ENCODE measurements around the gene ARHGEF28.

- TF ChIP-seq, protein P1, sequence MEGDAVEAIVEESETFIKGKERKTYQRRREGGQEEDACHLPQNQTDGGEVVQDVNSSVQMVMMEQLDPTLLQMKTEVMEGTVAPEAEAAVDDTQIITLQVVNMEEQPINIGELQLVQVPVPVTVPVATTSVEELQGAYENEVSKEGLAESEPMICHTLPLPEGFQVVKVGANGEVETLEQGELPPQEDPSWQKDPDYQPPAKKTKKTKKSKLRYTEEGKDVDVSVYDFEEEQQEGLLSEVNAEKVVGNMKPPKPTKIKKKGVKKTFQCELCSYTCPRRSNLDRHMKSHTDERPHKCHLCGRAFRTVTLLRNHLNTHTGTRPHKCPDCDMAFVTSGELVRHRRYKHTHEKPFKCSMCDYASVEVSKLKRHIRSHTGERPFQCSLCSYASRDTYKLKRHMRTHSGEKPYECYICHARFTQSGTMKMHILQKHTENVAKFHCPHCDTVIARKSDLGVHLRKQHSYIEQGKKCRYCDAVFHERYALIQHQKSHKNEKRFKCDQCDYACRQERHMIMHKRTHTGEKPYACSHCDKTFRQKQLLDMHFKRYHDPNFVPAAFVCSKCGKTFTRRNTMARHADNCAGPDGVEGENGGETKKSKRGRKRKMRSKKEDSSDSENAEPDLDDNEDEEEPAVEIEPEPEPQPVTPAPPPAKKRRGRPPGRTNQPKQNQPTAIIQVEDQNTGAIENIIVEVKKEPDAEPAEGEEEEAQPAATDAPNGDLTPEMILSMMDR (IDR thresholded peaks at IDR 0.05; ENCODE audit: insufficient read depth, low read length) = no peak
- TF ChIP-seq POLR2AphosphoS5 (IDR thresholded peaks at IDR 0.05; ENCODE audit: low read depth) = no peak
- TF ChIP-seq, protein P2, sequence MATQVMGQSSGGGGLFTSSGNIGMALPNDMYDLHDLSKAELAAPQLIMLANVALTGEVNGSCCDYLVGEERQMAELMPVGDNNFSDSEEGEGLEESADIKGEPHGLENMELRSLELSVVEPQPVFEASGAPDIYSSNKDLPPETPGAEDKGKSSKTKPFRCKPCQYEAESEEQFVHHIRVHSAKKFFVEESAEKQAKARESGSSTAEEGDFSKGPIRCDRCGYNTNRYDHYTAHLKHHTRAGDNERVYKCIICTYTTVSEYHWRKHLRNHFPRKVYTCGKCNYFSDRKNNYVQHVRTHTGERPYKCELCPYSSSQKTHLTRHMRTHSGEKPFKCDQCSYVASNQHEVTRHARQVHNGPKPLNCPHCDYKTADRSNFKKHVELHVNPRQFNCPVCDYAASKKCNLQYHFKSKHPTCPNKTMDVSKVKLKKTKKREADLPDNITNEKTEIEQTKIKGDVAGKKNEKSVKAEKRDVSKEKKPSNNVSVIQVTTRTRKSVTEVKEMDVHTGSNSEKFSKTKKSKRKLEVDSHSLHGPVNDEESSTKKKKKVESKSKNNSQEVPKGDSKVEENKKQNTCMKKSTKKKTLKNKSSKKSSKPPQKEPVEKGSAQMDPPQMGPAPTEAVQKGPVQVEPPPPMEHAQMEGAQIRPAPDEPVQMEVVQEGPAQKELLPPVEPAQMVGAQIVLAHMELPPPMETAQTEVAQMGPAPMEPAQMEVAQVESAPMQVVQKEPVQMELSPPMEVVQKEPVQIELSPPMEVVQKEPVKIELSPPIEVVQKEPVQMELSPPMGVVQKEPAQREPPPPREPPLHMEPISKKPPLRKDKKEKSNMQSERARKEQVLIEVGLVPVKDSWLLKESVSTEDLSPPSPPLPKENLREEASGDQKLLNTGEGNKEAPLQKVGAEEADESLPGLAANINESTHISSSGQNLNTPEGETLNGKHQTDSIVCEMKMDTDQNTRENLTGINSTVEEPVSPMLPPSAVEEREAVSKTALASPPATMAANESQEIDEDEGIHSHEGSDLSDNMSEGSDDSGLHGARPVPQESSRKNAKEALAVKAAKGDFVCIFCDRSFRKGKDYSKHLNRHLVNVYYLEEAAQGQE (IDR thresholded peaks at IDR 0.05; ENCODE audit: insufficient replicate concordance, low read depth) = no peak
- no peak for TF ChIP-seq GABPA (IDR thresholded peaks at IDR 0.05; ENCODE audit: low read depth)
These were observed 329.4 kb downstream of the ARHGEF28 start for GRCh38 chr5:73955271-73955846.

All from HL-60 (cell line).